DOHH2 (cell line): ENCODE data around the gene UNC5B.

Source experiments
- EZH2phosphoT487 ChIP-seq: fragments of 200-600 bp; sonication (generic); IDR thresholded peaks from 2 replicates; pipeline ENCODE4 v1.6.1; 2017; ENCODE audit warnings: borderline replicate concordance, mild to moderate bottlenecking, antibody characterized with exemption, low read length, moderate library complexity, mixed read lengths
- TF ChIP-seq, protein P1 (sequence below): fragments of 200-600 bp; sonication (generic); IDR thresholded peaks from one replicate; pipeline ENCODE4 v1.5.1; 2014; ENCODE audit warnings: antibody characterized with exemption, mild to moderate bottlenecking, low read depth, low read length; ENCODE audit not compliant: poor library complexity, severe bottlenecking

DNA sequence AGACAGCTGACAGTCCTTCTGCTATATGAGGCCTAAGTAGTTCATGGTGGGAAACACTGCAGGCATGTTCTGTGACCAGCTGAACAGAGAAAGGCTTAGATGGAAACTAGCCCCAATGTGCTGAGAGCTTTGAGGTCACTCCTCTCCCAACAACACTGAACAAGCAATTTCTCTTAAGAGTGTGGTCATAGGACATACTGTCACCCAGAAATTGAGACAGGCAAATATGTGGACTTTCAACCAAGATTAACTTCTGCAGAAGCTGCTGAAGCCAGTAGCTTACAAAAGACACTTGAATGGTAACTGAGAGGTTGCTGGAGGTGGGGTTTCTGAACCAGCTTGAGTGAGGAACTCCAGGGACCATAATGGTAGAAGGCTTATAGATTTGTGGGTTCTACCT lies 38.9 kb upstream of the UNC5B start:
- TF ChIP-seq, protein P1, sequence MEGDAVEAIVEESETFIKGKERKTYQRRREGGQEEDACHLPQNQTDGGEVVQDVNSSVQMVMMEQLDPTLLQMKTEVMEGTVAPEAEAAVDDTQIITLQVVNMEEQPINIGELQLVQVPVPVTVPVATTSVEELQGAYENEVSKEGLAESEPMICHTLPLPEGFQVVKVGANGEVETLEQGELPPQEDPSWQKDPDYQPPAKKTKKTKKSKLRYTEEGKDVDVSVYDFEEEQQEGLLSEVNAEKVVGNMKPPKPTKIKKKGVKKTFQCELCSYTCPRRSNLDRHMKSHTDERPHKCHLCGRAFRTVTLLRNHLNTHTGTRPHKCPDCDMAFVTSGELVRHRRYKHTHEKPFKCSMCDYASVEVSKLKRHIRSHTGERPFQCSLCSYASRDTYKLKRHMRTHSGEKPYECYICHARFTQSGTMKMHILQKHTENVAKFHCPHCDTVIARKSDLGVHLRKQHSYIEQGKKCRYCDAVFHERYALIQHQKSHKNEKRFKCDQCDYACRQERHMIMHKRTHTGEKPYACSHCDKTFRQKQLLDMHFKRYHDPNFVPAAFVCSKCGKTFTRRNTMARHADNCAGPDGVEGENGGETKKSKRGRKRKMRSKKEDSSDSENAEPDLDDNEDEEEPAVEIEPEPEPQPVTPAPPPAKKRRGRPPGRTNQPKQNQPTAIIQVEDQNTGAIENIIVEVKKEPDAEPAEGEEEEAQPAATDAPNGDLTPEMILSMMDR, result no peak
- TF ChIP-seq EZH2phosphoT487, result no peak
